Caco-2 (cell line): ENCODE measurements around the gene SDSL. TPM values are rescaled to one million over a fixed set of nuclear protein-coding genes. Genes with fewer than 3 reads are reported as not detected.

Source experiments
- BruUV-seq: library from RNA; stranded (reverse); fragments of 400-500 nt; replicated peaks from 2 replicates; lab custom pipeline; 2021; lab: Mats Ljungman, UMichigan
- CTCF ChIA-PET: fragments of 300-600 bp; sonication (Branson Sonifier 250); formaldehyde crosslinking; loops from one replicate; lab custom pipeline; 2022; ENCODE audit warnings: antibody characterized with exemption; lab: Charles Lee
- POLR2A ChIA-PET: fragments of 300-600 bp; sonication (Branson Sonifier 250); formaldehyde crosslinking; loops from one replicate; lab custom pipeline; 2022; ENCODE audit warnings: antibody characterized with exemption; lab: Charles Lee
- DNase-seq, 2 experiments: peaks; one replicate each; pipeline versions ENCODE4 v3.0.0 to v3.0.0-alpha.2; 2020 to 2022
- H3K27me3 ChIP-seq: replicated peaks from 2 replicates; pipeline ENCODE4 v1.6.0; 2011; ENCODE audit warnings: low read length; ENCODE audit not compliant: control insufficient read depth, insufficient read depth
- H3K36me3 ChIP-seq: 2 replicates; pipeline ENCODE4 v1.5.1; 2011; ENCODE audit warnings: low read length; ENCODE audit not compliant: control insufficient read depth, insufficient read depth
- H3K4me1 ChIP-seq: fragments of 250-450 bp; sonication (Bioruptor Pico); 2 replicates; pipeline ENCODE4 v1.5.1; 2020; ENCODE audit warnings: mild to moderate bottlenecking
- H3K4me3 ChIP-seq: 2 replicates; pipeline ENCODE4 v1.5.1; 2011; ENCODE audit warnings: low read depth, mild to moderate bottlenecking, control low read depth, low read length
- H3K9me3 ChIP-seq: fragments of 250-450 bp; sonication (Bioruptor Pico); 2 replicates; pipeline ENCODE4 v1.5.1; 2020; ENCODE audit warnings: mild to moderate bottlenecking, moderate library complexity
- H3K27ac Mint-ChIP-seq: one replicate; pipeline ENCODE4 v1.8.0; 2022; ENCODE audit warnings: mixed read lengths; ENCODE audit not compliant: unreplicated experiment
- H3K27me3 Mint-ChIP-seq: one replicate; pipeline ENCODE4 v1.8.0; 2022; ENCODE audit warnings: mixed read lengths; ENCODE audit not compliant: insufficient read depth, unreplicated experiment
- H3K36me3 Mint-ChIP-seq: one replicate; pipeline ENCODE4 v1.8.0; 2022; ENCODE audit warnings: mild to moderate bottlenecking, mixed read lengths; ENCODE audit not compliant: insufficient read depth, unreplicated experiment
- H3K4me1 Mint-ChIP-seq: one replicate; pipeline ENCODE4 v1.8.0; 2022; ENCODE audit warnings: low read depth, mixed read lengths; ENCODE audit not compliant: unreplicated experiment
- H3K4me3 Mint-ChIP-seq: one replicate; pipeline ENCODE4 v1.8.0; 2022; ENCODE audit warnings: mild to moderate bottlenecking, moderate library complexity, mixed read lengths; ENCODE audit not compliant: unreplicated experiment
- H3K9me3 Mint-ChIP-seq: one replicate; pipeline ENCODE4 v1.8.0; 2022; ENCODE audit warnings: mixed read lengths; ENCODE audit not compliant: unreplicated experiment
- CTCF ChIP-seq, 2 experiments: fragments of 200-600 bp in 1 of 2; IDR thresholded peaks; 1 replicate in 1 of 2; 2 replicates in 1 of 2; pipeline versions ENCODE4 v1.5.1 to v1.8.0; 2011 to 2022; ENCODE audit warnings: antibody characterized with exemption in 1 of 2, control low read depth in 1 of 2, inconsistent platforms in 1 of 2, low read depth in 1 of 2, low read length in 1 of 2, mild to moderate bottlenecking in 1 of 2, moderate library complexity in 1 of 2; ENCODE audit not compliant: insufficient read depth in 1 of 2, severe bottlenecking in 1 of 2, unreplicated experiment in 1 of 2
- intact Hi-C: fragments of 100-400 bp; cut with micrococcal nuclease; formaldehyde crosslinking; loops from one replicate; pipeline ENCODE4 v1.10.0; 2022; ENCODE audit not compliant: unreplicated experiment
- total RNA-seq: library from RNA; stranded (reverse); gene quantifications from 2 replicates; pipeline ENCODE4 v1.2.3, GENCODE V29; 2022

Gene SDSL
- total RNA-seq, 1 experiment from 2014 or later: 4.5 TPM

- Histone ChIP-seq H3K9me3 (no peaks in the 10 kb centered on the region), H3K4me3 (no peak overlapping the region), H3K36me3 (no peaks in the 10 kb centered on the region), H3K27me3 (no peaks in the 10 kb centered on the region), H3K4me1 (peaks cover 9% of the 10 kb centered on the region; the same call in 1 of the 2 replicates)
- ChIA-PET CTCF (interaction anchor here (0.6 kb wide), 1 partner anchor 284 kb away, joined by 12 read pairs; no protein-coding TSS in a partner anchor), POLR2A (no interaction called here)
- TF ChIP-seq CTCF (IDR thresholded peaks at IDR 0.05; ENCODE audit: insufficient read depth in 1 of 2, low read depth in 1 of 2, low read length in 1 of 2, severe bottlenecking in 1 of 2, unreplicated experiment in 1 of 2): no peak
- H3K36me3 Mint-ChIP-seq: no peaks in the 10 kb centered on the region
- BruUV-seq: no TSS peak
- no peak overlapping the region for H3K27ac Mint-ChIP-seq
- peaks cover 7% of the 10 kb centered on the region for H3K4me1 Mint-ChIP-seq
- no peaks in the 10 kb centered on the region for H3K27me3 Mint-ChIP-seq
- H3K9me3 Mint-ChIP-seq: no peaks in the 10 kb centered on the region
- no peak overlapping the region for H3K4me3 Mint-ChIP-seq
- intact Hi-C loops: no loop called here
- DNase-seq: no peak
These were observed 2.3 kb downstream of the SDSL start for GRCh38 chr12:113424456-113424855.

GRCh38 chr12:113424915-113425823, 3.0 kb downstream of the SDSL start:
- Mint-ChIP-seq H3K27me3 (peaks cover 3% of the 10 kb centered on the region), H3K27ac (no peak overlapping the region), H3K4me3 (no peak overlapping the region), H3K36me3 (no peaks in the 10 kb centered on the region), H3K4me1 (peaks cover 7% of the 10 kb centered on the region), H3K9me3 (no peaks in the 10 kb centered on the region)
- TF ChIP-seq CTCF (IDR thresholded peaks at IDR 0.05; ENCODE audit: insufficient read depth in 1 of 2, low read depth in 1 of 2, low read length in 1 of 2, severe bottlenecking in 1 of 2, unreplicated experiment in 1 of 2): peak; percentile 70 to 76
- intact Hi-C loops: loop anchor here (5.0 kb wide), 1 partner anchor 228 kb away; no protein-coding TSS in a partner anchor
- Histone ChIP-seq H3K4me3 (no peak overlapping the region), H3K27me3 (no peaks in the 10 kb centered on the region), H3K36me3 (no peaks in the 10 kb centered on the region), H3K4me1 (peaks cover 9% of the 10 kb centered on the region; the same call in 1 of the 2 replicates), H3K9me3 (no peaks in the 10 kb centered on the region)
- POLR2A ChIA-PET: no interaction called here
- CTCF ChIA-PET: interaction anchor here (0.6 to 0.8 kb wide), 6 partner anchors 11 to 426 kb away, joined by 3 to 12 read pairs (median 3); partner anchors contain the start of gene PLBD2
- BruUV-seq: no TSS peak
- DNase-seq: peak; percentile 52 to 66

GRCh38 chr12:113425960-113426453, 3.8 kb downstream of the SDSL start:
- intact Hi-C loops: loop anchor here (5.0 kb wide), 1 partner anchor 229 kb away; no protein-coding TSS in a partner anchor
- H3K4me3 ChIP-seq: no peak overlapping the region
- POLR2A ChIA-PET: no interaction called here
- CTCF ChIA-PET: interaction anchor here (0.6 to 0.8 kb wide), 4 partner anchors 10 to 425 kb away, joined by 3 to 6 read pairs (median 3); partner anchors contain the start of gene PLBD2
- Mint-ChIP-seq H3K36me3 (no peaks in the 10 kb centered on the region), H3K4me3 (no peak overlapping the region), H3K27ac (no peak overlapping the region), H3K4me1 (peaks cover 7% of the 10 kb centered on the region), H3K27me3 (peaks cover 3% of the 10 kb centered on the region), H3K9me3 (no peaks in the 10 kb centered on the region)
- no peaks in the 10 kb centered on the region for H3K9me3 ChIP-seq
- BruUV-seq: no TSS peak
- DNase-seq: no peak
- no peaks in the 10 kb centered on the region for H3K27me3 ChIP-seq
- H3K4me1 ChIP-seq: 0 out of 2 replicates have a peak, but pooled peaks cover 5% of the 10 kb centered on the region
- no peak for TF ChIP-seq CTCF (IDR thresholded peaks at IDR 0.05; ENCODE audit: insufficient read depth in 1 of 2, low read depth in 1 of 2, low read length in 1 of 2, severe bottlenecking in 1 of 2, unreplicated experiment in 1 of 2)
- H3K36me3 ChIP-seq: no peaks in the 10 kb centered on the region
